NCI-H2107 treated with DMSO at 0.1 percent for 48 hours (cell line): Measurements from ENCODE around the gene GRIA1.

Source experiments
- DNase-seq: peaks from one replicate; lab custom pipeline; 2025; ENCODE audit not compliant: unreplicated experiment; lab: John Stamatoyannopoulos, UW

The GRIA1 gene

GRCh38 chr5:153770066-153770465 lies 279.6 kb downstream of the GRIA1 start:
- no peak for DNase-seq

- DNase-seq = no peak
Measured at GRCh38 chr5:153774686-153775085, 284.2 kb downstream of the GRIA1 start.

DNA sequence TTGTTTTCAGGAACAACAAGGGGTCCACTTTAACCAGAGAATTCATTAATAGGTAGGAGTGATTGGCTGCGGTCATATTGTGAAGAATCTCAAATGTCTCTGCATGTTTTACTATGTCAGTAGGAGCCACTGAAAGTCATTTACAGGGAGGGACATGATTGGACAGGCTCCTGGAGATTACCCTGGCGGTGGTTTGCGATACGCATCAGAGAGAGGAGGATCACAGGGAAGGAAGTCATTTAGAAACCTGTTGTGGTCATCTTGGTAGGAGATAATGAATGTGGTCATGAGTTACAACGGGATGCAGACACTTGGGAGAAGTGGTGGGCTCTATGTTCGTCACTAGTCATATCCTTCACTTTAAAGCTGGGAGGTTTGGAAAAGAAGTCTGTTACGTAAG lies 285.5 kb downstream of the GRIA1 start:
- no peak for DNase-seq

DNA sequence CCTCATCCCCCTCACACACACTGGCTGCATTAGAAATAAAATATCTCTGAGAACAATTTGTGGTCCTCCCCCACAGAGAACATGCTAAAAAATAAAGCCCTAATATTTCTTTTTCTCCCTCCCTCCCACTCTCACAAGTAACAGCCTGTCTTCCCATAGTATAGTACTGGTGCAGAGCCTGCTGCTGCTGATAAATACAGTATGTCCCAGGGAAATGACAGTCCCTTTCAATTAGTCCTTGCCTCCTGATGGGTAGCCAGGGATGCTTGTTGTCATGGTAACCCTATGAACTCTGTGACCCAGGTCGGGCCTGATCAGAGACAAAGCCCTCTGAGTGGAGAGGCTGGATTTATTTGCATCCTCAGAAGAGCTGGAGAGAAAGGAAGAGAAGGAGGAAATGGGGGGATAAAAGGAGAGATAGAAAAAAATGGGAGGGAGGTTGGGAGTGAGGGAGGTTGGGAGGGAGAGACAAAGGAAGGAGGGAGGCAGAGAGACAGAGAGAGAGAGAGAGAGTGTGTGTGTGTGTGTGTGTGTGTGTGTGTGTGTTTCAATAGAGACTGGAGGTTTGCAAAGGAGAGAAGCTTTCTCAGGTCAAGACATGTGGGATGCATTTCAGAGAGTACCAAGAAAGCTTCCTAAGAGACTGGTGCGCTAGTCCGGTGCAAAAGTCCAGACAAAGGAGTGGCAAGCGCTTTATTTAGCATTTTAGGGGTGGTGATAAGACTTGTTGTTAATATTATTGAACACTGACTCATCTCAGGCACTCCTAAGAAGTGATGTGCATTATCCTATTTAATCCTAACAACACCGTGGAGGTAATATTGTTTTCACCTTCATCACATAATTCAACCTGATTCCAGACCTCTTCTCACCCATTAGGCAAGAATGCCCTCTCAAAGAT lies 287.5 kb downstream of the GRIA1 start:
- DNase-seq = no peak

GRCh38 chr5:153779836-153780235 lies 289.4 kb downstream of the GRIA1 start:
- DNase-seq = no peak

DNA sequence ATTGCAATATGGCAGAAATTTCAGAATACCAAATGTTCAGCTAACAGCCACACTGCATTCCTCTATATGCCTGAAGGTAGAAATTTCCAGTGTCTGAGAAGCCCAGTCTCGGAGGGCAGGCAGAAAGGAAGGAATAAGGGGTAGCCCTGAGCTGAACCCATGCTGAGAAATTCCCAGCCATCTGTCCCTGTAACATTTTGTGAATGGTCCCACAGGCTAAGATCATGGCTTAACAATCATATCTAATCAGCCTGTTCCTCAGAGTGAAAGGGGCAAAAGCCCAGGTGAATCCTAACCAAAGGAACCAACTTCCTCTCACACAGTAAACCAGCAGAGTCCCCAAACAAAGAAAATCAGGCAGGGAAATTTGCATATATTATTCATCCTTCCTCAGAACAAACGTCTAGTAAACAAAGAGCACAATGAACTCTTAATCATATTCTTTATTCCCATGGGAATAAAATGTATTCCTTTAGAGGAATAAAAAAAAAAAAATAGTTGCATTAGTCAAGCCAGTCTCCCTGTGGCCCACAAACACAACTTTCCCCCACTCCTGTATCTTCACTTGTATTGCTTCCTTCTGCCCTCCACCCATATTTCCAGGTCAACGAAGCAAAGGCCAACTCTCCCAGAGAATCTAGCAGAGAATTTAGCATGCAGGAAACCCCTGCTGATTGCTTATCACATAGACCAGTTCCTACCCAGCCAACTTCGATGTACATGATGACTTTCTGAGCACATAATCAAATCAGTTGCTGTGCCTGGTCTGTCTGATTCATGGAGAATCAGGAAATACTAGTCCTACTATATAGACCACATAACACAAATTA lies 290.6 kb downstream of the GRIA1 start:
- DNase-seq = no peak

GRCh38 chr5:153782589-153783361 lies 292.3 kb downstream of the GRIA1 start:
- DNase-seq = no peak

- DNase-seq = no peak
Measured at GRCh38 chr5:153783362-153783658, 292.8 kb downstream of the GRIA1 start.

DNA sequence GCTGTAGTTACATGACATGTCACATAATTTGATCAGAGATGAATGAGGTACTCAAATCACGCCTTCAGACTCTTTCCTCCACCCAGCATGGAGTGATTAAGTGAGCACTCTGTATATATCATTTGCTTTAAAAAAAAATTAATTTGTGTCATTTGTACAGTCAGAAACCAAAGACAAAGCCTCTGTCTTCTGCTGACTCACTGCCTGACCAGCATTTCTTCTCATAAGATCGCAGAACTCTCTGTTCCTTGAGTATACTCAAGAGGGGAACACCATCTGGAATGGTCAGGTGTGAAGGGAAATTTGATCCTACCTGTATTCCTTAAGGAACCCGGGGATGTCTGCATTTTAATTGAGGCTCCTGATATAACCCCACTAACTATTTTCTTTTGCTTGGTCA lies 293.8 kb downstream of the GRIA1 start:
- DNase-seq = no peak

DNA sequence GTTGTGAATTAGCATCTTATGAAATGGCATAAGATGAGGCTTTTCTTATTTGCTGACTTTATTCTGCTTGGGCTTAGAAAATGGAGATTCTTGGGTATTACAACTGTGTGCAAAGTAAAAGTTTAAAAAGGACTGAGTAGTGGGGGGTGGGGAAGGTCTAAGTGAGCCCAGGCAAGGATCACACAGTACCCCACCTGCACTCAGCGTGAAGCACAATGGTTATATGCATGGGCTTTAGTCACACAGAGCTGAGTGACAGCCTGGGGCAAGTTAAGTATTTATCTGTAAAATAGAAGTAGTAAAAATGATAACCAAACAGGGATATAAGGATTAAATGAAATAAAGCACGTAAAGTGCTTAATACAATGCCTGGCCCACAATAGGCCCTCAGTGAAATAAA lies 300.9 kb downstream of the GRIA1 start:
- DNase-seq = no peak

GRCh38 chr5:153792305-153792704 lies 301.8 kb downstream of the GRIA1 start:
- DNase-seq = no peak

DNA sequence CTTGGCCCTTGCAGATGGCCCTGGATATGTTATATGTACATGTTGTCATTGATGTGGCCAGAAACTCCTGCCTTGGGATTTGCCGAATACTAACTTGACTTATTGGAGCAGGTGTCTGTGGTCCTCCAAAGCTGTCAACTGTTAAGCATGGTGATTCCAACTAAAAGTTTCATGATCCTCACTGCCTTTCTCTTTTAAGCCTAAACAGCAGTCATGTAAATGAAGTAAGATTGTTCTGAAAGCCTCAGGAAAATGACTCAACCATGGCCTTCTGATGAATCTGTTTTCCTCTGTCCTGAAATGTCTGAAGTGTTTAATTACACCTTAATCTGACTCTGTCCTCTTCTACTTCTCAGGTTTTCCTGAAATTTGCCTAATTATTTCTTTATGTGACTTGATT lies 303.2 kb downstream of the GRIA1 start:
- DNase-seq = no peak

DNA sequence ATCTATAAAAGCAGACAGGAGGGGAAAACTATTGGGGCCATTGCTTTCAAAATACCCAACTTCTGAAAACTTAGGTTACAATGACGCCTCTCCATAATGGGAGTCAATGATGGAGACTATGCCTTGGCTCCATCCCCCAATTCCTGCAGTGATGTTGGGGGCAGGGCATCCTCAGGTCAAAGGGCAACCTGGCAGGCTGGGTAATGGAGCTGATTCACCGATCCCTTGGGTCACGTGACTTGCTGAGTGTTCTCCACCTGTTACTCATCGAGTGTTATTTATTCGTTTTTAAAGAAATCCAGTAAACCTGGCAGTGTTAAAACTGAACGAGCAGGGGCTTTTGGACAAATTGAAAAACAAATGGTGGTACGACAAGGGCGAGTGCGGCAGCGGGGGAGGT lies 303.9 kb downstream of the GRIA1 start:
- no peak for DNase-seq

GRCh38 chr5:153796527-153796926 lies 306.1 kb downstream of the GRIA1 start:
- no peak for DNase-seq

DNA sequence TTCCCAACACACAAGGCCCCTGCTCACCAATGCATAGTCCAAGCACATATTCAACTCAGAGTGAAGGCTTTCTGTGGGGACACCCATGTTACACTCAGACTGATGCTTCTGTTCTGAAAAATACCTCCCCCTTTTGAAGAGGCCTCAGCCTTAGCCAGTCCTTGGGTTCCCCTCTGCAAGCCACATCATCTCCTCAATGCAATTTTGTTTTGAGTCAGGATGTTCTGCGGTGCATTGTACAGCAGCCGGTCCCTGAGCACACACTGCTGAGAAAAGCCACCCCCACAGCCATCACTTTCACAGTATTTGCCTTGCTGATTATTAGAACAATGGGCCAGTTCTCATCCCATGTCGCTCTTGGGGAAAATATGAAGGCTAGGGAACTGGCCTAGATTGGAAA lies 307.0 kb downstream of the GRIA1 start:
- DNase-seq = no peak

- no peak for DNase-seq
Measured at GRCh38 chr5:153798830-153799229, 308.4 kb downstream of the GRIA1 start.

DNA sequence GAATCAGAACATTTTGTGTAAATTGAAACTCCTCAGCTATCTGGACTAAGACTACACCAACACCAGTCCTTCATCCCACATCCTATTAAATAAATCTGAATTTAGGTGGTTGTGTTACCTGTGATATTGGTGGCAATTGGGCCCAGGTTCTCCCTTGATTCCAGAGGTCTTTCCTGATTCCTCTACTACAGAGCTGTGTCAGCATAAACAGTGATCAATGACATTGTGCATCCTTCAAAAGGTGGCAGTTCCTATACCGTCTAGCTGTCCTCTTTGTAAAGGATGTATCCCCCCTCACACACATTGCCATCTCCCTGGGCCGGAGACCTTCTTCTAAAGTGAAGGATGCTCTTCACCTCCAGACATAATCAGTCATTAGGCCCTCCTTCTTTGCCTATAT lies 309.0 kb downstream of the GRIA1 start:
- DNase-seq = no peak

DNA sequence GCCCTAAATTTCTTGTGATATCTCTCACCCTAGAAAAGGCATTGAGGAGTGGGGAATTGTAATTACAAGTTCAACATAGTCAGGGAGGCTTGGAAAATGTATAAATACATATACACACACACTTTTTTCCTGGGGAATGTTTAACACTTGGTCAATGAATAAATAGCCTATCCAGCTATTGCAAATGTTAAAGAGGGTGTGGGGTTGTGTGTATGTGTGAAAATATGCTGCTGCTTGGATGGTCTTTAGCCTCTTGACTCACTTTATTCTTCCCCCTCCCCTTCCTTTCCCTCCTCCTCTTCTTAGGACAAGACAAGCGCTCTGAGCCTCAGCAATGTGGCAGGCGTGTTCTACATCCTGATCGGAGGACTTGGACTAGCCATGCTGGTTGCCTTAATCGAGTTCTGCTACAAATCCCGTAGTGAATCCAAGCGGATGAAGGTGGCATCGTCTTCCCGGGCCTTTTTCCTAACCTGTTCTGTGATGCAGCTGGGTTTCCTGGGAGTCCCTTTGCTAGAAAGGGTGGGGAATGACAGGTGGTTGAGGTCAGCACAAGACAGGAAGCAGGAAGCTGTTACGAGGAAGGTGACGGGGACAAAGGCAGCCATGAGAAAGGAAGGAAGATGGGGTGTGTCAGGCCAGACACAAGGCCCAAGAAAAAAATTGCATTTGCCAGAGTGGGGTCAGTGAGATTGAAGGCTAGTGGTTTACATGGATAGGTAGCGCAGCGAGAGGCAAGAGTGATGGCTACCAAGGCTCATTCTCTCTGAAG lies 311.8 kb downstream of the GRIA1 start:
- DNase-seq = no peak

GRCh38 chr5:153807801-153808200 lies 317.3 kb downstream of the GRIA1 start:
- DNase-seq = no peak

GRCh38 chr5:153809166-153809565 lies 318.7 kb downstream of the GRIA1 start:
- no peak for DNase-seq

DNA sequence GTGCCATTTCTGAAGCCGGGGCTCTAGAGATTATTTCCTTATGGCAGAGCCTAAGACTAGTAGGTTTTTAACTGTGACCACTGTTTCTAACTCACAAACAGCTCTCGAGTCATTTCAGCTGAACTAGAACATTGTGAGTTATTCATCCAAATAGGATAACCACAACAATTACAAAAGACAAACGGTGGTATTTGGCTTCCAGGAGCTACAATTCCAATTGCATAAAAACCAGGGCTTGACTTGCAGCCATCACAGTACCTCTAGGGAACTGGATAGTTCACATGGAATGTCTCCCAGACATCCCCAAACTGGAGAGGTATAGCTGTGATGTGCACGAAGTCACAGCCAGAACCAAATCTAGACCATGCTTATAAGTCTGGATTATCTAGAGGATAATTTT lies 323.4 kb downstream of the GRIA1 start:
- no peak for DNase-seq
